Measurements from ENCODE around the gene ZNF169.
"Not testable (repeated sequence)": the region's sequence is repeated elsewhere in the genome, so short reads cannot be mapped to it uniquely, and the experiment has no call there.

ZNF169 gene

GRCh38 chr9:94322342-94322940 is 63.3 kb downstream of the ZNF169 start:
- H3K27me3 ChIP-seq (replicated peaks); H3K36me3 ChIP-seq (replicated peaks); H3K4me3 ChIP-seq (ENCODE audit: low read depth, low read length); DNase-seq; H3K27ac ChIP-seq; in situ Hi-C loops (cut with HindIII; ENCODE audit: low pct_ligation_motif_present, low sequenced_read_pairs): not testable (repeated sequence)

GRCh38 chr9:94323153-94323798 is 64.2 kb downstream of the ZNF169 start:
- in situ Hi-C loops (cut with HindIII; ENCODE audit: low pct_ligation_motif_present, low sequenced_read_pairs); H3K27me3 ChIP-seq (replicated peaks); H3K4me3 ChIP-seq (ENCODE audit: low read depth, low read length); DNase-seq; H3K27ac ChIP-seq; H3K36me3 ChIP-seq (replicated peaks): not testable (repeated sequence)

GRCh38 chr9:94325583-94325982 is 66.5 kb downstream of the ZNF169 start:
- in situ Hi-C loops (cut with HindIII; ENCODE audit: low pct_ligation_motif_present, low sequenced_read_pairs); H3K27me3 ChIP-seq (replicated peaks); DNase-seq; H3K4me3 ChIP-seq (ENCODE audit: low read depth, low read length); H3K36me3 ChIP-seq (replicated peaks); H3K27ac ChIP-seq: not testable (repeated sequence)

GRCh38 chr9:94328544-94328943 is 69.4 kb downstream of the ZNF169 start, which contains the start of gene NUTM2F:
Gene NUTM2F, minus strand, starts transcription at chr9:94328644. Its CDS starts 21 bp downstream, at chr9:94328623.
- H3K27ac ChIP-seq; in situ Hi-C loops (cut with HindIII; ENCODE audit: low pct_ligation_motif_present, low sequenced_read_pairs); H3K4me3 ChIP-seq (ENCODE audit: low read depth, low read length); H3K36me3 ChIP-seq (replicated peaks); DNase-seq; H3K27me3 ChIP-seq (replicated peaks): not testable (repeated sequence)

- H3K36me3 ChIP-seq (replicated peaks); H3K27me3 ChIP-seq (replicated peaks); in situ Hi-C loops (cut with HindIII; ENCODE audit: low pct_ligation_motif_present, low sequenced_read_pairs); H3K4me3 ChIP-seq (ENCODE audit: low read depth, low read length); H3K27ac ChIP-seq; DNase-seq: not testable (repeated sequence)
Observed at GRCh38 chr9:94336445-94336844, 77.3 kb downstream of the ZNF169 start.

GRCh38 chr9:94338723-94339122 is 79.6 kb downstream of the ZNF169 start:
- in situ Hi-C loops (cut with HindIII; ENCODE audit: low pct_ligation_motif_present, low sequenced_read_pairs); DNase-seq; H3K27me3 ChIP-seq (replicated peaks); H3K36me3 ChIP-seq (replicated peaks); H3K27ac ChIP-seq; H3K4me3 ChIP-seq (ENCODE audit: low read depth, low read length): not testable (repeated sequence)

- H3K27me3 ChIP-seq (replicated peaks); DNase-seq; H3K36me3 ChIP-seq (replicated peaks); in situ Hi-C loops (cut with HindIII; ENCODE audit: low pct_ligation_motif_present, low sequenced_read_pairs); H3K27ac ChIP-seq; H3K4me3 ChIP-seq (ENCODE audit: low read depth, low read length): not testable (repeated sequence)
Observed at GRCh38 chr9:94339657-94340056, 80.6 kb downstream of the ZNF169 start.

- H3K36me3 ChIP-seq (replicated peaks); H3K27ac ChIP-seq; H3K27me3 ChIP-seq (replicated peaks); DNase-seq; H3K4me3 ChIP-seq (ENCODE audit: low read depth, low read length); in situ Hi-C loops (cut with HindIII; ENCODE audit: low pct_ligation_motif_present, low sequenced_read_pairs): not testable (repeated sequence)
Observed at GRCh38 chr9:94340750-94341149, 81.7 kb downstream of the ZNF169 start.

GRCh38 chr9:94341703-94342102 is 82.6 kb downstream of the ZNF169 start:
- DNase-seq; H3K36me3 ChIP-seq (replicated peaks); H3K27ac ChIP-seq; H3K27me3 ChIP-seq (replicated peaks); in situ Hi-C loops (cut with HindIII; ENCODE audit: low pct_ligation_motif_present, low sequenced_read_pairs); H3K4me3 ChIP-seq (ENCODE audit: low read depth, low read length): not testable (repeated sequence)

- H3K27me3 ChIP-seq (replicated peaks); H3K36me3 ChIP-seq (replicated peaks); in situ Hi-C loops (cut with HindIII; ENCODE audit: low pct_ligation_motif_present, low sequenced_read_pairs); H3K27ac ChIP-seq; DNase-seq; H3K4me3 ChIP-seq (ENCODE audit: low read depth, low read length): not testable (repeated sequence)
Observed at GRCh38 chr9:94347451-94347850, 88.4 kb downstream of the ZNF169 start.

GRCh38 chr9:94348754-94349153 is 89.7 kb downstream of the ZNF169 start:
- H3K36me3 ChIP-seq (replicated peaks); H3K27me3 ChIP-seq (replicated peaks); H3K27ac ChIP-seq; DNase-seq; H3K4me3 ChIP-seq (ENCODE audit: low read depth, low read length); in situ Hi-C loops (cut with HindIII; ENCODE audit: low pct_ligation_motif_present, low sequenced_read_pairs): not testable (repeated sequence)
